WTC11 (cell line): ENCODE results near the gene ZC3H7B.

Experiments used
- ATF1 ChIP-seq: sonication (generic); formaldehyde crosslinking; IDR thresholded peaks from 2 replicates; pipeline ENCODE4 v1.8.1; 2023; ENCODE audit warnings: mild to moderate bottlenecking, moderate library complexity, missing genetic modification reagents
- ATF3 ChIP-seq: sonication (generic); formaldehyde crosslinking; conservative IDR thresholded peaks from 2 replicates; pipeline ENCODE4 v1.8.1; 2022; ENCODE audit warnings: mild to moderate bottlenecking, missing genetic modification reagents
- CBFB ChIP-seq: sonication (generic); formaldehyde crosslinking; IDR thresholded peaks from 2 replicates; pipeline ENCODE4 v1.8.1; 2022; ENCODE audit warnings: mild to moderate bottlenecking, low read depth, missing genetic modification reagents
- ETV6 ChIP-seq: sonication (generic); formaldehyde crosslinking; IDR thresholded peaks from 2 replicates; pipeline ENCODE4 v1.8.1; 2022; ENCODE audit warnings: mild to moderate bottlenecking, missing genetic modification reagents
- HMGXB4 ChIP-seq: sonication (generic); formaldehyde crosslinking; IDR thresholded peaks from 2 replicates; pipeline ENCODE4 v1.8.1; 2023; ENCODE audit warnings: mild to moderate bottlenecking, moderate library complexity, missing genetic modification reagents
- JUN ChIP-seq: sonication (generic); formaldehyde crosslinking; IDR thresholded peaks from 2 replicates; pipeline ENCODE4 v1.8.0; 2023; ENCODE audit warnings: mild to moderate bottlenecking, missing genetic modification reagents
- RORB ChIP-seq: fragments of 250-450 bp; sonication (Bioruptor Pico); IDR thresholded peaks from 2 replicates; pipeline ENCODE4 v1.9.0; 2021; ENCODE audit warnings: mild to moderate bottlenecking
- SP1 ChIP-seq: sonication (generic); formaldehyde crosslinking; conservative IDR thresholded peaks from 2 replicates; pipeline ENCODE4 v1.8.1; 2022; ENCODE audit warnings: missing genetic modification reagents
- TCF7 ChIP-seq: sonication (generic); formaldehyde crosslinking; IDR thresholded peaks from 2 replicates; pipeline ENCODE4 v1.8.0; 2022; ENCODE audit warnings: mild to moderate bottlenecking, low read depth, missing genetic modification reagents, moderate library complexity
- ZBTB21 ChIP-seq: sonication (generic); formaldehyde crosslinking; IDR thresholded peaks from 2 replicates; pipeline ENCODE4 v1.8.1; 2023; ENCODE audit warnings: mild to moderate bottlenecking, missing genetic modification reagents, borderline replicate concordance
- ZNF121 ChIP-seq: sonication (generic); formaldehyde crosslinking; IDR thresholded peaks from 2 replicates; pipeline ENCODE4 v1.8.0; 2023; ENCODE audit warnings: missing genetic modification reagents
- TF ChIP-seq, protein P1 (sequence below): fragments of 200-600 bp; IDR thresholded peaks from 2 replicates; pipeline ENCODE4 v1.8.0; 2022; ENCODE audit warnings: antibody characterized with exemption
- TF ChIP-seq, protein P2 (sequence below): sonication (generic); formaldehyde crosslinking; IDR thresholded peaks from 2 replicates; pipeline ENCODE4 v1.8.1; 2023; ENCODE audit warnings: mild to moderate bottlenecking, missing genetic modification reagents, moderate library complexity

- TF ChIP-seq ATF3 (CRISPR knock-in tag), result no peak
- TF ChIP-seq, protein P1, sequence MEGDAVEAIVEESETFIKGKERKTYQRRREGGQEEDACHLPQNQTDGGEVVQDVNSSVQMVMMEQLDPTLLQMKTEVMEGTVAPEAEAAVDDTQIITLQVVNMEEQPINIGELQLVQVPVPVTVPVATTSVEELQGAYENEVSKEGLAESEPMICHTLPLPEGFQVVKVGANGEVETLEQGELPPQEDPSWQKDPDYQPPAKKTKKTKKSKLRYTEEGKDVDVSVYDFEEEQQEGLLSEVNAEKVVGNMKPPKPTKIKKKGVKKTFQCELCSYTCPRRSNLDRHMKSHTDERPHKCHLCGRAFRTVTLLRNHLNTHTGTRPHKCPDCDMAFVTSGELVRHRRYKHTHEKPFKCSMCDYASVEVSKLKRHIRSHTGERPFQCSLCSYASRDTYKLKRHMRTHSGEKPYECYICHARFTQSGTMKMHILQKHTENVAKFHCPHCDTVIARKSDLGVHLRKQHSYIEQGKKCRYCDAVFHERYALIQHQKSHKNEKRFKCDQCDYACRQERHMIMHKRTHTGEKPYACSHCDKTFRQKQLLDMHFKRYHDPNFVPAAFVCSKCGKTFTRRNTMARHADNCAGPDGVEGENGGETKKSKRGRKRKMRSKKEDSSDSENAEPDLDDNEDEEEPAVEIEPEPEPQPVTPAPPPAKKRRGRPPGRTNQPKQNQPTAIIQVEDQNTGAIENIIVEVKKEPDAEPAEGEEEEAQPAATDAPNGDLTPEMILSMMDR, result no peak
- no peak for TF ChIP-seq HMGXB4 (CRISPR knock-in tag)
- no peak for TF ChIP-seq ATF1 (CRISPR knock-in tag)
- no peak for TF ChIP-seq ETV6 (CRISPR knock-in tag)
- TF ChIP-seq SP1 (CRISPR knock-in tag), result no peak
- TF ChIP-seq TCF7 (CRISPR knock-in tag), result no peak
- TF ChIP-seq CBFB (CRISPR knock-in tag), result no peak
- TF ChIP-seq ZNF121 (CRISPR knock-in tag), result no peak
- TF ChIP-seq, protein P2, sequence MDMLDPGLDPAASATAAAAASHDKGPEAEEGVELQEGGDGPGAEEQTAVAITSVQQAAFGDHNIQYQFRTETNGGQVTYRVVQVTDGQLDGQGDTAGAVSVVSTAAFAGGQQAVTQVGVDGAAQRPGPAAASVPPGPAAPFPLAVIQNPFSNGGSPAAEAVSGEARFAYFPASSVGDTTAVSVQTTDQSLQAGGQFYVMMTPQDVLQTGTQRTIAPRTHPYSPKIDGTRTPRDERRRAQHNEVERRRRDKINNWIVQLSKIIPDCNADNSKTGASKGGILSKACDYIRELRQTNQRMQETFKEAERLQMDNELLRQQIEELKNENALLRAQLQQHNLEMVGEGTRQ (CRISPR knock-in tag), result no peak
- no peak for TF ChIP-seq ZBTB21
- no peak for TF ChIP-seq JUN (CRISPR knock-in tag)
- TF ChIP-seq RORB (CRISPR knock-in tag), result no peak
Measured at GRCh38 chr22:41271787-41272186, 29.5 kb upstream of the ZC3H7B start.
